ENCODE measurements around the gene AP3D1.

AP3D1 gene

DNA sequence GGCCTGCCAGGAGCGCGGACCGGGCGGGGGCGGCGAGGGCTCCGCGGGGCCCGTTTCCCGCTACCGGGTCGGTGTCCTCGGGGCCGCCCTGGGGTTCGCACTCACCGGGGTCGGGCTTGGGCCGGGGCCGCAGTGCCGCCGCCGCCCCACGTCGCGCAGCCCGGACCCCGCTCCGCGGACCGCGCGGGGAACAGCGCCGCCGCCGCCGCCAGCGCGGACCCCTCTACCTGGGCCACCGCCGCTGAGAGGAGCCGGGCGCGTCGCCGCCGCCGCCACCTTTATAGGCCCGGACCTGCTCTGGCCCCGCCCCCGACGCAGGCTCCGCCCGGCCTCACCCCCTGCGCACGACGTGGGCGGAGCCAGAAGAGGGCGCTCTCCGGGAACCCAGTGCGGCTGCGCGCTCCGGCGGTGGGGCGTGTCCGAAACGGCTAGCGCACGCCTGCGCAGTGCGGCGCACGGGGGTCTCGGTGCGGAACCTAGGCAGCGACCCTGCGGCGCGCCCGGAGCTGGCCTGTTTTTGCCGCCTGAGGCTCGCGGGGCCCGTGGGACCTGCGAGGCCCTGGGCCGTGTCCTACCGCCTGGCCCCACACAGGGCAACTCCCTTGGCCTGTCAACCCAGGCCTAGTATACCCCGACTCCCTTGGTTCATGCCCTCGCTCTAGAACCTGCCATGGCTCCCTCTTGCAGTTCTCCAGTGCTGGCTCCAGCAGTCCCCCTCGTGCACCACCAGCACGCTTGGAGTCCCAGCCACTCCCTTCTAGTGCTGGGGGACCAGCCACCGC lies 100.2 kb downstream of the AP3D1 start, which contains the start of gene MKNK2:
Gene MKNK2 (minus strand): TSS at position 254 of the 782 bp plus-strand sequence. CDS start 393 bp downstream, outside the sequence.
- peak within 1 kb of the TSS; percentile 76 for H3K4me3 ChIP-seq (ENCODE audit: low read depth, low read length)
